ENCODE results near the gene RASA3.
"Not testable (repeated sequence)": the region's sequence is repeated elsewhere in the genome, so short reads cannot be mapped to it uniquely, and the experiment has no call there.

Gene RASA3

DNA sequence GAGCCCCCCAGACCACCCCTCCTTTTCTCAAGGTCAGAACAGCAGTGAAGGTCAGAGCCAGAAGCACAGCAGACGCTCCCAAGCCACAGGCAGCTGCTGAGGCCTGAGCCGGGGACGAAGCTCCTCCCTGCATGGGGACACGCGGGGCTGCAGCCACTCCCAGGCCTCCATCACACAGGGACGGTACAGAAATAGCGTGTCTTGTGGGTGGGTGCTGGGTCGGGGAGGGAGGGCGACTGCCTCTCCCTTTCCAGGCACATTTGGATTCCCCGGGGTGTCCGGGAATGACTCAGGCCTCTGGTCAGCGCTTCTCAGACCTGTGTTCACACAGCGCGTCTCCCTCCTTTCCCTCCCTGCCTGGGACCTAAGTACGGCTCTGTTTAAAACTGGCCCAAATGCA, 33.2 kb downstream of the RASA3 start:
- TF ChIP-seq, protein P1, sequence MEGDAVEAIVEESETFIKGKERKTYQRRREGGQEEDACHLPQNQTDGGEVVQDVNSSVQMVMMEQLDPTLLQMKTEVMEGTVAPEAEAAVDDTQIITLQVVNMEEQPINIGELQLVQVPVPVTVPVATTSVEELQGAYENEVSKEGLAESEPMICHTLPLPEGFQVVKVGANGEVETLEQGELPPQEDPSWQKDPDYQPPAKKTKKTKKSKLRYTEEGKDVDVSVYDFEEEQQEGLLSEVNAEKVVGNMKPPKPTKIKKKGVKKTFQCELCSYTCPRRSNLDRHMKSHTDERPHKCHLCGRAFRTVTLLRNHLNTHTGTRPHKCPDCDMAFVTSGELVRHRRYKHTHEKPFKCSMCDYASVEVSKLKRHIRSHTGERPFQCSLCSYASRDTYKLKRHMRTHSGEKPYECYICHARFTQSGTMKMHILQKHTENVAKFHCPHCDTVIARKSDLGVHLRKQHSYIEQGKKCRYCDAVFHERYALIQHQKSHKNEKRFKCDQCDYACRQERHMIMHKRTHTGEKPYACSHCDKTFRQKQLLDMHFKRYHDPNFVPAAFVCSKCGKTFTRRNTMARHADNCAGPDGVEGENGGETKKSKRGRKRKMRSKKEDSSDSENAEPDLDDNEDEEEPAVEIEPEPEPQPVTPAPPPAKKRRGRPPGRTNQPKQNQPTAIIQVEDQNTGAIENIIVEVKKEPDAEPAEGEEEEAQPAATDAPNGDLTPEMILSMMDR (IDR thresholded peaks at IDR 0.05; ENCODE audit: low read depth, low read length), result no peak
- no peak overlapping the region for H3K4me3 ChIP-seq (ENCODE audit: low read depth, low read length)

DNA sequence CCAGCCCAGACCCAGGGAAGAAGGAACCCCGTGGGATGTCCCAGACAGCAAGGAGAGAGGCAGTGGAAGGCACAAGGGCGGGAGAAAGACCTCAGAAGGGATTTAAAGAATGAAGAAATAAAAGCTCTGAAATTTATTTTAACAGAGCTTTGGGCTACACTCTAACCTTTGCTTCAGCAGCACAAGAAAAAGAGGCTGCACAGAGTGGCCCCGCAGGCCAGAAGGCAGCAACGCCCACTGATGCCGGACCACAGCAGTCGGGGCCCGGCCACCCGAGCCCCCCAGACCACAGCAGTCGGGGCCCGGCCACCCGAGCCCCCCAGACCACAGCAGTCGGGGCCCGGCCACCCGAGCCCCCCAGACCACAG, 33.8 kb downstream of the RASA3 start:
- H3K4me3 ChIP-seq (ENCODE audit: low read depth, low read length), result not testable (repeated sequence)

DNA sequence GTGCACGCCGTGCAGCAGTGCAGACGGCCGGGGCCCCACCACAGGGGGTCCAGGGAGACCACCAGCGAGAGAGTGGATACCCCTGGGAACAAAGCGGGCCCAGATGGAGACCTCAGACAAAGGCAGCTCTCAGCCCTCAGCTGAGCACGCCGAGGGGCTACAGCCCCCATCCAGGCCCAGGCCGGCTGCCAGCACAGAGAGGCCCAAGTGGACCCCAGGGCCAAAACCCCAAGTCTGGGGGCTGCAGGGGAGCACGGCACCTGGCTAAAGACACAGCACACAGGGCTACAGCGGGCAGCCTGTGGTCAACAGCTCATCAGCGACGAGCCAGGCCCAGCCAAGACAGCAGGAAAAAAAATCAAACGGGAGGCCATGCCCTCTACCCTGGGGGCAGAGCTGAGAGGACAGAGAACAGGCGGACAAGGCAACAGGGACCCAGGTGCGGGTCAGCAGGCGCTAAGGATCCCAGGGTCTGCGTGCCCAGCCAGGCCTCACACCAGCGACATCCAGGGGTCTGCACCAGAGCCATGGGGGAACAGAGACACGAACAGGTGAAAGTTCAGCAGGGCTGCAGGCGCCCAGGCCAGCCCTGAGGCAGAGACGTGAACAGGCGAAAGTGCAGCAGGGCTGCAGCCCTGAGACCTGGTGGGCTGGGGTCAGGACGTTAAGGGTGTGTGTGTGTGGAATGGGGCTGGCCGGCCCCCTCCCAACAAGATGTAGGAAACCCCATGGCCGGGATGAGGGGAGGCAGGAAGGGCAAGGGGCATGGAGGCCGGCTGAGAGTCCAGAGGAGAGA, 34.3 kb downstream of the RASA3 start:
- TF ChIP-seq, protein P1 (IDR thresholded peaks at IDR 0.05; ENCODE audit: low read depth, low read length), result no peak
- H3K4me3 ChIP-seq (ENCODE audit: low read depth, low read length), result no peak overlapping the region

DNA sequence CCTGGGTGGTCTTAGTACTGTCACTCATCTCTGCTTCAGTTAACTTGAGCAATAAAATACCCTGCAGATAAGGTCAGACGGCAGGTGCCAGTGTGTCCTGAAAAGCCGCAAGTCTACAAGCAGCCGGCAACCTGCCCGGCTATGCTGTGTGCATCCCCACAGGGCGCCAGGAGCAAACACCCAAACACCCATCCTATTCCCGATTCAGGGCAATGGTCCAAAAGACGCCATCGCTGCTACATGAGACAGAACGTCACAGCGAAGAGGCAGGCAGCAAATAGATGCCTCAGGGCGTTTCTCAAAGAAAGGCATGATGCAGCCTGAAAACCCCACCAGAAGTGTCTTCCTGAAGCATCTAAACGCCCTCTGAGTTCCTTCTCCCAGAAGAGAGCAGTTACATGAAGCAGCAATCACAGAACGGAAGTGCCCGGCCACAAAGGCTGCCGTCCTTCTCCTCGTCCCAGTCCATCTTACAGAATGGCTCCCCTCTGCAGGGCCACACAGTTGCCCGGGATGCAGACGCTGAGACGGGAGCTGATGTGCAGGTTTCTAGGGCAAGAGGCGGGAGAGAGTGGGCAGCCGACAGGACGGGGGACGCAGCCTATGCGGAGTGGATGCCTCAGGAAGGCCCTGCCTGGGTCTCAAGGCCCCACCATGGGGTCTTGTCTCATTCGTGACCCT, 35.1 kb downstream of the RASA3 start:
- TF ChIP-seq, protein P1 (IDR thresholded peaks at IDR 0.05; ENCODE audit: low read depth, low read length), result no peak

DNA sequence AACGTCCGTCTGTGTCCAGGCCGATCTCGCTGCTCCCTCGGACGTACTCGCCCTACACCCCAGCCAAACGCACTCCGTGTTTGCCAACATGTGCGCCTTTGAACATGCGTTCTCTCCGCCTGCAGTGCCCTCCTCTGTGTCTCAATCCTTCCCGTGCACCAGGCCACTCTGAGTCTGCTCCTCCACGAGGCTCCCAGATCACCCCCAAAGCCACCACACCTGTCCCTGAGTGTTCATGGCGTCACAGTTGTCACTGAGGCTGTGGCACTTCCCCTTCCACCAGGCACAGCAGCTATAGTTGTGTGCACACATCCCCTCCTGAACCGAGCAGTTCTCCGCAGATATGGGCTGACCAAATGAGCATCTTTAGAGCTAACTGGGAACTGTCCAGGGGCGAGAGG, 35.6 kb downstream of the RASA3 start:
- no peak overlapping the region for H3K4me3 ChIP-seq (ENCODE audit: low read depth, low read length)
- TF ChIP-seq, protein P1 (IDR thresholded peaks at IDR 0.05; ENCODE audit: low read depth, low read length), result no peak

More for the DNA sequence above, 35.1 kb downstream of the RASA3 start:
- no peak overlapping the region for H3K4me3 ChIP-seq (ENCODE audit: low read depth, low read length)

DNA sequence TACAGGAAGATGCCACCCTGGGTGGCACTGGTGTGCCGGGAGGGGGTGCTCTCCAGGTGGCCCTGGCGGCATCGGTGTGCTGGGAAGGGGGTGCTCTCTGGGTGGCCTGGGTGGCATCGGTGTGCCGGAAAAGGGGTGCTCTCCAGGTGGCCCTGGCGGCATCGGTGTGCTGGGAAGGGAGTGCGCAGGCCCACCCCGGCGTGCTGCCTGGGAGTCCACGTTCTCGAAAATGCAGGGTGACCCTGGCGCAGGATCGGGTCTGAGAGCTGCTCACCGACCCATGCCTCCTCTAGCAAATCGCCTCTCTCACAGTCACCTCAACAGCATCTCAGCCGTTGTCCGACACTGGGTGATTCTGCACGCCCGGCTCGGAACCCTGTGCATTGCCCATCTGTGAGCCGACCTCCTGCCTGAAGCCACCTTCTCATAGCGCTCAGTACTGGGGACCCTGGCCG, 36.4 kb downstream of the RASA3 start:
- TF ChIP-seq, protein P1 (IDR thresholded peaks at IDR 0.05; ENCODE audit: low read depth, low read length), result no peak

DNA sequence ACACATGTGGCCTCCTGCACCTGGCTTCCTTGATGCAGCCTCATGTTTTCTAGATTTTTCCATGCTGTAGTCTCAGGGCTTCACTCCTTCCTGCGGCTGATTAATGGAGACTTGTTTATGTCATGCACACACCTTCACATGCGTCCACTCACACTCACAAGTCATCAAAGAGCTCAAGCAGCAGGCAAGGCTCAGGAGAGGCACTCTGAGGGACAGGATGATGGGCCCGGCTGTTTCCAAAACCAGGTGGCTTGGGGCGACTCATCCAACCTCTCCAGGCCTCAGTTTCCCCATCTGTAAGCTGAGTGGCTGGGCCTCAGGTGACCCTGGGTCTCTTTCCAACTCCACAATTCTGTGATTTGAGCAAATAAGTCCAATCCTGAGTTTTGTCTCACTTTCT, 36.9 kb downstream of the RASA3 start:
- H3K4me3 ChIP-seq (ENCODE audit: low read depth, low read length), result no peak overlapping the region
- TF ChIP-seq, protein P1 (IDR thresholded peaks at IDR 0.05; ENCODE audit: low read depth, low read length), result no peak

More for the DNA sequence above, 36.4 kb downstream of the RASA3 start:
- no peak overlapping the region for H3K4me3 ChIP-seq (ENCODE audit: low read depth, low read length)
